ENCODE measurements around the gene CAPZA3.

CAPZA3 gene

DNA sequence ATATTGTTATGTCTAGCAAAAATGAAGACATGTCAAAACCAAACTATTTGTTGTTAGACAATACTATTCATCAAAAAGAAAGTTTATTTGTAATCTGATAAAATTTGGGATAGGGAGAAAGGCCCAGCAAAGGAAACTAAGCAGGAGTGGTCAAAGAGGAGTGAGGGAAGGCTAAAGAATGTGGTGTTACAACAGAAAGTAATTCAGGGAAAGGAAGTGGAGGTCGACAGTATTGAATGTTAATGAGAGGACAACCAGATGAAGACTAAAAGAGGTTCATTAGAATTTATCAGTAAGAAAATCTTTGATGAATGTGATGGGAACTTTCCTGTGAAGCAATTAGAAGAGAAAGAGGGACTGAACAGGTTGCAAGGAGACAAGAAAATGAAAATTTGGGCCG lies 34.0 kb upstream of the CAPZA3 start:
- DNase-seq (ENCODE audit: low read depth), result no peak
- TF ChIP-seq, protein P1, sequence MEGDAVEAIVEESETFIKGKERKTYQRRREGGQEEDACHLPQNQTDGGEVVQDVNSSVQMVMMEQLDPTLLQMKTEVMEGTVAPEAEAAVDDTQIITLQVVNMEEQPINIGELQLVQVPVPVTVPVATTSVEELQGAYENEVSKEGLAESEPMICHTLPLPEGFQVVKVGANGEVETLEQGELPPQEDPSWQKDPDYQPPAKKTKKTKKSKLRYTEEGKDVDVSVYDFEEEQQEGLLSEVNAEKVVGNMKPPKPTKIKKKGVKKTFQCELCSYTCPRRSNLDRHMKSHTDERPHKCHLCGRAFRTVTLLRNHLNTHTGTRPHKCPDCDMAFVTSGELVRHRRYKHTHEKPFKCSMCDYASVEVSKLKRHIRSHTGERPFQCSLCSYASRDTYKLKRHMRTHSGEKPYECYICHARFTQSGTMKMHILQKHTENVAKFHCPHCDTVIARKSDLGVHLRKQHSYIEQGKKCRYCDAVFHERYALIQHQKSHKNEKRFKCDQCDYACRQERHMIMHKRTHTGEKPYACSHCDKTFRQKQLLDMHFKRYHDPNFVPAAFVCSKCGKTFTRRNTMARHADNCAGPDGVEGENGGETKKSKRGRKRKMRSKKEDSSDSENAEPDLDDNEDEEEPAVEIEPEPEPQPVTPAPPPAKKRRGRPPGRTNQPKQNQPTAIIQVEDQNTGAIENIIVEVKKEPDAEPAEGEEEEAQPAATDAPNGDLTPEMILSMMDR (IDR thresholded peaks at IDR 0.05; ENCODE audit: control insufficient read depth, insufficient read depth, low read depth, low read length, missing control alignments), result no peak
- no peak overlapping the region for H3K4me3 ChIP-seq (ENCODE audit: control insufficient read depth, low read depth, low read length)

DNA sequence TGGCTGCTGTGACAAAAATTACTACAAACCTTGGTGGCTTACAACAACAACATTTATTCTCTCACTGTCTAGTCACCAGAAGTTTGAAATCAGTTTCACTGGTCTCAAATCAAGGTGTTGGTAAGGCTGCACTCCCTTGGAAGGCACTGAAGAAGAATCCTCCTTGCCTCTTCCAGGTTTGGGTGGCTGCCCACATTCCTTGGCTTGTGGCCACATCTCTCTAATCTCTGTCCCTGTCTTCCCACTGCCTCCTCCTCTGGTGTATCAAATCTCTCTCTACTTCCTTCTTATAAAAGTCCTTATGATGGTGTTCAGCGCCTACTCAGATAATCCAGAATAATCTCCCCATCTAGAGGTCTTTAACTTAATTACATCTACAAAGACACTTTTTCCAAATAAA lies 31.1 kb upstream of the CAPZA3 start:
- no peak for DNase-seq (ENCODE audit: low read depth)
- TF ChIP-seq, protein P1 (IDR thresholded peaks at IDR 0.05; ENCODE audit: control insufficient read depth, insufficient read depth, low read depth, low read length, missing control alignments), result no peak
- H3K4me3 ChIP-seq (ENCODE audit: control insufficient read depth, low read depth, low read length), result no peak overlapping the region

DNA sequence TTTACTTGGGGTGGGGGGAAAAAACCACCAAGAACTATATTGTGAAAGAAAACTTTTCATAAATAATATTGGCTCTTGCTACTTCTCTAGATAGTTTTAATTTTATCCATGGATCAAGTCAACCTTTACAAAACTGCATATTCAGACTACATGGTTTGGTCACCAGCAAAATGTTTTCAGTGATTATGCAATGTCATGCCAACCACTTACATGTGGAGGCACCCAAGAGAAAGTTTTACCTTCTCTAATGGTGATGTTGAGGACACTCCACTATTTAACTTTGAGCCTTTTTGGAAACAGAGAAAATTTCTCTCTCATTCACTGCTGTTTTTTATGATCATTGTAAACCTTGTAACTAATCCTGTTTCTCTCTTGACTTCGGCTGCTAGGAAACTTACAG lies 21.7 kb upstream of the CAPZA3 start:
- no peak for DNase-seq (ENCODE audit: low read depth)
- H3K4me3 ChIP-seq (ENCODE audit: control insufficient read depth, low read depth, low read length), result no peak overlapping the region
- TF ChIP-seq, protein P1 (IDR thresholded peaks at IDR 0.05; ENCODE audit: control insufficient read depth, insufficient read depth, low read depth, low read length, missing control alignments), result no peak

DNA sequence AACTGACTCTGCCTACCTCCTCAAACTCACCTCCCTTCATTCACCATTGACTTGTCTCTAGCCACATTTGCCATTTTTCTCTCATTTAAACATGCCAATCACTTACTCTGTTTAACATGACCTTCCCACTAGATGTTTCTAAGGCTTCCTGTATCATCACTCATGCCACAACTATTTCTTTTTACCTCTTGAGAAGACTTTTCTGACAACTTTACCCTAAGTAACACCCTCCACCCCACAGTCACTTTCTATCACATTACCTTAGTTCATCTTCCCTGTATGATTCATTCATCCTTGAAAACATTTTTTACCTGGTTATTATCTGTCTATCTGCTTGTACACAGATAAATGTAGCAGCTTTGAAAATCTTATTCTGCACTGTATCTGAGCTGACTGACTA lies 19.5 kb upstream of the CAPZA3 start:
- TF ChIP-seq, protein P1 (IDR thresholded peaks at IDR 0.05; ENCODE audit: control insufficient read depth, insufficient read depth, low read depth, low read length, missing control alignments), result no peak
- DNase-seq (ENCODE audit: low read depth), result no peak
- no peak overlapping the region for H3K4me3 ChIP-seq (ENCODE audit: control insufficient read depth, low read depth, low read length)

DNA sequence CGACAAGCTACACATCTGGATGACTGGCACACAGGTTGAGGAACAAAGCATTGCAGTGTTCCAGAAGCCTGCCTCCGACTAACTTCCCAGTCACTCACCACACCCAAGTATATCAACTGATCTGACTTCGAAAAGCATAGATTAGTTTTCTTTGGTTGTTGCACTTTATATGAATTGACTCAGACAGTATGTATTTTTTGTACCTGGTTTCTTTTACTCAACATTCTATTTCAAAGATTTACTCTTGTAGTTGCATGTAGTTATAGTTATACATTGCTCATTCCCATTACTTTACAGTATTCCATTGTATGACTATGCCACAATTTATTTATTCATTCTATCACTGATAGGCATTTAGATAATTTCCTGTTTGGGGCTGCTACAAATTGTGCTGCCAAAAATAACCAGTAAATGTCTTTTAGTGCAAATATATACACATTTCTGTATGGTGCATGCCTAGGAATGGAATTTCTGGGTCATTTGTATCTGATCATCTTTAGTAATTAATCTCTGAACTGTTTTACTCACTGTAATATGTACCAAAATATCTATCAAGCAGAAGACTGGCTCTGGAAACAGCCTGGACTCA lies 17.9 kb upstream of the CAPZA3 start:
- H3K4me3 ChIP-seq (ENCODE audit: control insufficient read depth, low read depth, low read length), result no peak overlapping the region
- no peak for DNase-seq (ENCODE audit: low read depth)
- TF ChIP-seq, protein P1 (IDR thresholded peaks at IDR 0.05; ENCODE audit: control insufficient read depth, insufficient read depth, low read depth, low read length, missing control alignments), result no peak

DNA sequence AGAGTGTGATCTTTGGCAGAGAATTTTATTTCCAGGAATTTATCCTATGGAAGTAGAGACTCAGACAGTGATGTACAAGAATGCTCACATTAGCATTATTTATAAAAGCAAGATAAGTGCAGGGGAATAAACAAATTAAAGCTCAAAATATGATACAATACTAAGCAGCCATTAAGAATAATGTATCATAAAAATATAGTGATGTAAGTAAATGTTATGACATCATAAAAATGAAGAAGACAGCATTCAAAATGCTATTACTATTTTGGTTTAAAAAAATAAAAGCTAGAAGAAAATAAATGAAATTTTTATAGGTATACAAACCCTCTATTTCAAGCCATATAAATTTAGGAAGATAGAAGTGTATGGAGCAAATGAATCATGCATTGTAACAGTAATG lies 17.2 kb upstream of the CAPZA3 start:
- TF ChIP-seq, protein P1 (IDR thresholded peaks at IDR 0.05; ENCODE audit: control insufficient read depth, insufficient read depth, low read depth, low read length, missing control alignments), result no peak
- no peak for DNase-seq (ENCODE audit: low read depth)
- H3K4me3 ChIP-seq (ENCODE audit: control insufficient read depth, low read depth, low read length), result no peak overlapping the region

DNA sequence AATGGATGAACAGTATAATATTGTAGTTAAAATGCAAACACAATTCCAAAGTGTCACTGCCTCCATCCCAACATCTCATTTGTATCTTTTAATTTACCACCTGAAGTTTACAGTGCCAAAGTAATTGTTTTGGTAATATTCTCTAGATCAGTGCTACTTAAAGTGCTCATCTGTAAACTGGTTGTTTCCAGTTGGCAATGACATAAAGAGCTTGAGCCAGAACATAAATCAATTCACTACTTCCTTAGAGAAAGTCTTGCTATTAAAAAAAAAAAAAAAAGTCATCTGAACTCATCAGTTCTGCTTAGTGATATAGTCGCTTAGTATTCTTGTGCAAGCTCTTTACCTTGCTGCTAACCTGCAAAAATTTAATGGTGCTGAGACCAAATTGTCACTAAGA lies 16.5 kb upstream of the CAPZA3 start:
- no peak overlapping the region for H3K4me3 ChIP-seq (ENCODE audit: control insufficient read depth, low read depth, low read length)
- TF ChIP-seq, protein P1 (IDR thresholded peaks at IDR 0.05; ENCODE audit: control insufficient read depth, insufficient read depth, low read depth, low read length, missing control alignments), result no peak
- DNase-seq (ENCODE audit: low read depth), result no peak
